Amniotic epithelial cell (primary cell): ENCODE results near the gene LOXL3.

Source experiments
- DNase-seq: peaks from one replicate; pipeline ENCODE4 v3.0.0-alpha.2; 2010; ENCODE audit warnings: low read depth

The LOXL3 gene

DNA sequence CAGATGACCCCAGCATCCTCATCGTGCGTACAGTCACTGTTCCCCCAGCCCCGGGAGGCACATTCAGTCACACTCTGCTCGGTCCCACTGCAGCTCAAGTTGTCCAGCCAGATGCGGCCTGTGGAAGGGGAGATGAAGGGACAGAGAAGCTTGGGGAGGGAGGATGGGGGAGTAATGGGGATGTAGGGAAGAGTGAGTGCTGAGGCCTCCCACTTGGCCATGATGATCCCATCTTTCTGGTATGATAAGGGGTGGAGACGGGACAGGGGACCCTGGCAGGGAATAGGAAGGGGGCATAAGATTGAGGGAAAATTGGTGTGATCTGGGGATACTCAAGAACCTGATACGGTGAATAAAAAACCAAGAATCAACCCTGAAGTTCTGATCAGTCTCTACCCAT lies 3.5 kb downstream of the LOXL3 start:
- DNase-seq = no peak

DNA sequence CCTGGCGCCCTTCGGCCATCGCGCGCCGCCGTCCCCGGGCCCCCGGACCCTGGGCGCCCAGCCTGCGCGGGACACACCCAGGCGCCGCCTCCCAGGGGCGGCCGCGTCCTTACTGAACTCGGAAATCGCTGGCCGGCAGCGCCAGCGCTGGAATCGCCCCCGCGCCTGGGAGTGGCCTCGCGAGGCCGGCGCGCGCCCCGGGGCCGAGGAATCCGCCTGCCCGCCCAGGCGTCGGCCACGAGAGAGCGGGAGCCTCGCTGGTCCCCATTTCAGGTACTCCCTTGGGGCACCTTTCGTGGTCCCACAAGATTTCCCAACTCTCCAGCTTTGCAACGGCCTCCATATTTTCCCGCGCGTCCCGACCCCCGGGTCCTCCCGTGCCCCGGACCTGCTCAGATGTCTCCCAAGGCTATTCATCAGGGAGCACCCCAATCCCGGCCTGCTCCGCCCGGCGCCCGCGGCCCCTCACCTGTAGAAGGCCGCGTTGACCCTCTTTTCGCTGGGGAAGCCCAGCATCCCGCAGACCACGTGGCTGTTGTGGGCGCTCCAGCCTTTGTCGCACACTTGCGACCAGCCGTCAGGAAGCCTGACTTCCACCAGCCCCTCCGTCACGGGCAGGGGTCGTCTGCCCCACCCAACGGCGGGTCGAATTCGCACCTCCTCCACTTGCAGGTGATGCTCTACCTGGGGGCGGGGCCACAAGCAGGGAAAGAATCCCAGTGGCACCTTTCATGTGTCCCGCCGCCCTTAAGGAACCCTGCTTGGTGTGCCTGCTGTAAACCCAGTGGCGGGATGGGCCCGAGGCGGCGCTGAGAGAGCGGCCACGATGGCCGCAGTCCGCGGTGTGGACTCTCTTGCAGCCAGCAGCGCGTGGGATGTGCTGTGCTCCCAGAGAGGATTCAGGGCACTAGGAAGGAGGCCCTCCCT lies 4.6 kb downstream of the LOXL3 start:
- peak; percentile 34 for DNase-seq

DNA sequence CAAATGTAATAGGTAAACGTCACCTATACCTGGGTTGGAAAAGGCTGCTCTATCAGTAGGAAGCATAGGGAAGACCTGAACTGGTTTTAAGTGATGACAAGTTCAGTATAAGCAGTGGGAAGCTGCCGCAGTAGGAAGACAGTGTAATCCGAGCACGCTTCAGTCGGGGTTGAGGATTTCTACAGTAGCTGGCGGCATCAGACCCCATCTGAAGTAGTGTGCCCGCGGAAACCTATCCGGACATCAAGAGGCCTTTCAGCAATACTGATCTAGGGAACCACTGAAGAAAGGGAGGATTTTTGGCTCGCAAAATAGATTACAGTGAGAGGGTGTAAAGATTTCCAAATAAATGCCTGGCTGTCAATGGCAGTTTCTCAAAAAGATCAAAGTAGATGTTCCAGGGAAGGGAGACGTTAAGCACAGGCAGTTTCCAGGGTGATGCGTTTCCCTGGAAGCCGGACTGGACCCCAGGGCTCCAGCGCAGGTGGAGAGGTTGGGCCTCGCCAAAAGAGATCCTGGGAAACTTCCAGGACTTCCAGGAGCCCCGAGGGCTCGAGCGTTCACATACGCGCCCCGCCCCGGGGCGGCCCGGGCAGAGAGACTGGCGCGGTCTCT lies 5.3 kb downstream of the LOXL3 start:
- peak; percentile 15 for DNase-seq

DNA sequence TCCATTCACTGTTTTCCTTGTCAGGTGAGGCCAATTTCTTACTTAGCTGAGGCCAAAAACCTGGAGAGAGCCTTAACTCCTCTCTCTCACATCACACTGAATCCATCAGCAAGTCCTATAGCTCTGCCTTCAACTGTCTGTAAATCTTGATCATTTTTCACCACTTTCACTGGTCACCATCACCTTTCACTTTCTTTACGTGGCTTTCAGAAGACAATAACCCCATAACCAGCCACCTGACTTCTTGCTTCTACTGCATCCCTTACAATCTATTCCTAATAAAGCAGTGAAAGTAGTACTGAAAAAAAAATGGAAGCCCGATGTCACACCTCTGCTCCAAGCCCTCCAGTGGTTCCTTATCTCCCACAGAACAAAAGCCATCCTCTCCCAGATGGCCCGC lies 7.7 kb downstream of the LOXL3 start:
- DNase-seq = no peak

DNA sequence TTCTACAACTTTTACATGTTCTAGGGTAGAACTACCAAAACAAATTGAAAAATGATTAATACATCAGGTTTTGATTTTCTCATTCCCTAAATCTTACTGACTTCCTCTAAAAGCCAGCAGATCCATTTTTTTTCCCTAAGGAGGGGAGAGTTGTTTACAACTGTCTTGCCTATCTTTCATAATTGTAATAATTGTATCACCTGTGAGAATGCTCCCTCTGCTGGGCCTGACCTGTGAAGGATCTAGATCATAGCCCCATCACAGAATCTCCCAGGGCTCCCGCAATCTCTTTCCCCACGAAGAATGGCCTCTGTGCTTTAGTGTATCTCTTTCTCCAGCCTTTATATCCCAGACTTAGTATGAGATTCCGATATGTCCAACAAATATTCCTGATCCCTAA lies 9.1 kb downstream of the LOXL3 start:
- no peak for DNase-seq

DNA sequence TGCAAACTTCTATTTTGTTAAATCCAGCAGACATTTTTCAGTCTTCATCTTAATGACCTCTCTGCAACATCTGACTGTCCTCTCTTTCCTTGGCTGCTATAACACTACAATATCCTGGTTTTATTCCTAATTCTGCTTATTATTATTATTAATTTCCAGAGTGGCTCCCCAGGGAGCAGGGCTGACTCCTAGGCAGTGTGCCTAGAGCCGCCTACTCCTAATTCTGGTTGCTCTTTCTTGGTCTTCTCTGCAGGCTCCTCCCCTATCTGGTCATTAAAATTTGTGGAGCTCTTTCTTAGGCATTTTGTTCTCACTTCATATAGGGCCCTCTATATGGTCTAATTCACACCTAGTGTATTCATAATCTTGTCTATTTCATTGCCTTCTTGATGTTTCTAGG lies 10.8 kb downstream of the LOXL3 start:
- no peak for DNase-seq

DNA sequence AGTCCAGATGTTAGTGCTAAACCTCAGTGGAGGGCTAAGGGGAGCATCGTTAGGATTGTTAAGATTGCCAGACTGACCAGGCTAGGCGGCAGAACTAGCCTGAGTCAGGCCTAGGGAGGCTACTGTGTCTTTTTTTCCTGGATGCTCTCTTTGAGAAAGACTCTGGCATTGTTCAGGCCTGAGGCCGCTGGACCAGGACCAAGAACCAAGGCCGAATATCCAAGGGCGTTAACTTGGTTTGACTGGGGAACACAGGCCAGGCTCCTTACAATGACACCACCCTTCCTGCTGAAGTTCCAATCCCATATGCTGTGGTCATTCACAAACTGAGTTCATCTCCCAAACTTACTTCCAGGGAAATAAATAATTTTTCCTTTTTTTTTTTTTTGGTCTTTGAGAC lies 13.5 kb downstream of the LOXL3 start:
- DNase-seq = no peak

DNA sequence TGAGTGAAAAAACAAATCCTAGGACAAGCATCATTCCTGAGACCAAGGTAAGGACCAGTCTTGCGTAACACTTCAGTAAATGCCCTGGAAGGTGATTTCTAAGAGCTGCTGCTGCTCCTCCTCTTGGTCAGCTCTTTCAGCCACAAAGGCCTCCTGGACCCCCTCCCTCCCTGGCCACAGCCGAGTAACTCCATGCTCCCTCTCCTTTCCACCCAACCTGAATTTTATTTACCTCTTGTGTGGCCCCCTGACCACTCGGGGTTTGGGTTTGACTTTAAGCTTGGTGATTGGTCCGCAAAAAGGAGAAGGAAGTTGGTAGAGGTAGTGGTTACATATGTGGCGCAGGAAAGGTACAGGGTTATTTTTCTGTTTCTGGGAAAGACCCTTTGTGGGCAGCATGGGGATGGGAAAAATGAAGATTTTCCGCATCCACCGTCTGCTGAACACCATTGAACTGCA lies 14.8 kb downstream of the LOXL3 start:
- DNase-seq = no peak

DNA sequence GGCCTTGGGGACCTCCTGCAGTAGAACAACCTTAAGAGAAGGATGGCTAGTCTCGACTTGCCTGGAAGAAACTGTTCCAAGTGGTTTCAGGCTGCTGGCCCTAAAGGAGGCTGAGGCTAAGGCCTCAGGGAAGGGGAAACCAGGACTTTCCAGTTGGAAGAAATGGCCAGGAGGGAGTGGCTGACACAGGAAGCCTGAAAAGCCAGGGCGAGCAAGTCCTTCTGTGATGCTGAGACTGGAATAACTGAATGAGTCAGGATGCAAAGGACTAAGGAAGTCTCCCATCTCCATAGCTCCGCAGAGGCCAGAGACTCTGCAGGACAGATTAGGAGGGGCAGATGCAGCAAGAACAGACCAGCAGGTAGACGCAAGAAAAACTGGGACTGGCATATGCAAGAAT lies 16.6 kb downstream of the LOXL3 start:
- no peak for DNase-seq

DNA sequence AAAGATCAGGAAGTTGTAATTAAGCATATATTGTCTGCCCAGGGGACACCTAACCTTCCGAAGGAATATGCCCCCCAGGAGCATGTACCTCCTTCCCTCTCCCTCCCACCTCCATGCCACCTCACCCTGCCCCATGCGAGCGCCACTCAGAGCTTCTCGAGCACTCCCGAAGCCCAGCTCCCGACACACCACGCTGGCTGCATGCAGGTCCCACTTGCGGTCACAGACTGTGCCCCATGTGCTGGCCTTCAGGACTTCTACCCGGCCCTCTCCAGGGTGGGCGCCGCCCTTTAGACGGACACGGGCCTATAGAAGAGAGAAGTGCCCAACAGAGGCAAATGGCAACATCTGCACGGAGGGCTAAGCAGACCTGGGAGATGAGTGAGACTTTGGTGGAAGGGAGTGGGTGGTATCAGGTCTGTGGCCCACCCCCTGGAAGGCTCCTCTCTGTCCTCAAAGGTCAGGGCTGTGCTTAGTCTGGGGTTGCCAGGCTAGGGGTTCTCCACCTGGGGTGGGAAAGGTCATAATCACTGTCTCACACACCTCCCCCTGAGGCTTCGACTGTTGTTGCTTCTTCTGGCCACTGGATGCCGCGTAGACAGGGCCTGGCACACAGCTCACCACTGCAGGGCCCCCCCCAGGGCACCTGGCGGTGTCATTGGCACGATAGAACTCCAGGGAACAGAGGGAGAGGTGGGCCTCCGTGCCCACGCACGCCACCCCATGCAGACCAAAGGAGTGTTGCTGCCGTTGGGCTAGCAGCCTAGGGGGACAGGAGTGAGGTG lies 17.4 kb downstream of the LOXL3 start:
- no peak for DNase-seq

DNA sequence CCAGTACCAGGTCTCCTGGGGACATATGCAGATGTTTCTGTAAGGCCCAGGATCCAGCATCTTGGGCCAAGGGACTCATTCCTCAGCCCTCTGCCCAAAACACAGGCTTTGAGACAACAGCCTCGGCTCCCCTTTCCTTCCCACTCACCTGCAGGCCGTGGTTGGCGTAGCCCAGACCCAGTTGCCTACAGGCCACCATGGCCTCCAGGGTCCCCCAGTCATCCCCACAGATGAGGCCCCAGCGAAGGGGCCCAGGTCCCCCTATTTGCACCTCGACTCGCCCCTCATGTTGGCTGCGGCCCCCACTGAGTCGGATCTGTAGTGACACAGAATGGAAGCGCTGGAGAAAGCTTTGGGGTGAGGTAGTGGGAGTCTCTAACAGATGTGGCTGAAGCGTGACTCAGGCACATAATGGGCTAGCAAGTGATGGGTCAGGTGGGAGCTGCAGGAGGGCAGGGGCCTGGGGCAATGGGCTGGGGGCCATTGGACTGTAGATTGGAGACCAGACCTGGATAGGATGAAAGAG lies 18.2 kb downstream of the LOXL3 start:
- DNase-seq = no peak

DNA sequence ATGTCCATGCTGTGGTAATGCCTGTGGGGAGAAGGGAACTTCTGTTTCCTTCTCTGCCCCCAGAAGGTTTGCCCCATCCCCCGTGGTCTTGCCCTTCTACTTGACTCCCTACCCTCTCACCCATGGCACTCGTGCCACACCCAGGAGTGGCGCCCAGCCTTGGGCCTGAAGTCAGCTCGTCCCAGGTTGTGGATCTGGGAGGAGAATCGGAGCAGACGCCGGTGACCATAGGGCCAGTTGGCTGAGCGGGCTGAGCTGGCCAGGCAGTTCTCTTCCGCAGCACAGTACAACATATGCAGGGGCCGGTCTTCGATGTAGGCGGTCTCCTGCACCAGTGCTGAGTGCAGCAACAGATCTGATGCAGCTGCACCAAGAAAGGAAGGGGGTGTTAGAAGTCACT lies 19.3 kb downstream of the LOXL3 start:
- no peak for DNase-seq

DNA sequence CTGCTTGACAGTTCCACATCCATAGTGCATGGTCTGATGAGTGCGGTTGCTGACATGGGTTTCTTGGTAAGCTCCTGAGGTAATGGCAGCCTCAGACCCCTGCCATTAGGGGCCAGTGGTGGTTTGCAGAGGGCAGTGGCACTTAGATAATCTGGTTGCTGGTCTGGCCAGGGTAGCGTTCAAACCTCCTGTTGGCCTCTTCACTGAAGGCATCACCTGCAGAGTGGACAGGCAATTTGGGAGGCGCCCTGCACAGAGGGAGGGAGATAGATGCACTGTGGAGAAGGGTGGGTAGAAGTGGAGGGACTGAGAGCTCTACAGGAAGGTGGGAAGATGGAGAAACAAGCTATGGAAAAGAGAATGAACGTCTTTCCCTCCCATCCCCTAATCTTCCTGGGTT lies 20.3 kb downstream of the LOXL3 start:
- no peak for DNase-seq

DNA sequence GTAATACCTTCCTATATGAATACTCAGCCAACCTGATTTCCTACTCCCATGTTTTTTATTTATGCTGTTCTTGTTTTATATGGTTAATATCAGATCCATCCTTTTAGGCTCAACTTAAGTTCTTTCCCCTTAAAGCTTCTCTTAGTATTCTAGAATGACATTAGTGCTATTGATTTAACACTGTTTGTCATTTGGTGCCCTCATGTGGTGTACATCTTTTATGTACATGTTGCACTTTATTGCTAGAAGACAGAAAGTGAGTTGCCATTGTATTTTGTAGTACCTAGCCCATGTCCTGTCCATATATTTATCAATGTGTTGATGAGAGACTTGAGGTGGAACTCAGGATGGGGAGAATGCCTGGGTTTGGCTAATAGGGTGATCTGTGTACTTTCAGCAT lies 21.5 kb downstream of the LOXL3 start:
- peak; percentile 39 for DNase-seq

DNA sequence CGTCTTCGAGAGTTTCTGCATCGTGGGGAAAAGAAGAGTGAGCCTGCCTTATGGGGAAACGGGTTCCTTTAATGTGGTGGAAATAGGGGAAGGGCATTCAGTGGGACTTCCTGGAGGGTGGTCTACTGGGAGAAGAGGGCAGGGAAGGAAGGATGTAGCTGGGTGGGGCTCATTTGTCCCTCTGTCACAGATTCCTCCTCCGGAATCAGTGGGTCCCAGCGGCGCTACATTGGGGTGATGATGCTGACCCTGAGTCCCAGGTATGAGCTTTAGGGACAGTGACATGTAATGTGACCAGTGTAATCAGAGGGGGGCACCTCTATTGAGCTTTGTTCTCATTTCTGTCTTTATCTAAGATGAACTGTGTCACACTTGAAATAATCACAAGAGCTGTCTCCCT lies 22.1 kb downstream of the LOXL3 start:
- no peak for DNase-seq

DNA sequence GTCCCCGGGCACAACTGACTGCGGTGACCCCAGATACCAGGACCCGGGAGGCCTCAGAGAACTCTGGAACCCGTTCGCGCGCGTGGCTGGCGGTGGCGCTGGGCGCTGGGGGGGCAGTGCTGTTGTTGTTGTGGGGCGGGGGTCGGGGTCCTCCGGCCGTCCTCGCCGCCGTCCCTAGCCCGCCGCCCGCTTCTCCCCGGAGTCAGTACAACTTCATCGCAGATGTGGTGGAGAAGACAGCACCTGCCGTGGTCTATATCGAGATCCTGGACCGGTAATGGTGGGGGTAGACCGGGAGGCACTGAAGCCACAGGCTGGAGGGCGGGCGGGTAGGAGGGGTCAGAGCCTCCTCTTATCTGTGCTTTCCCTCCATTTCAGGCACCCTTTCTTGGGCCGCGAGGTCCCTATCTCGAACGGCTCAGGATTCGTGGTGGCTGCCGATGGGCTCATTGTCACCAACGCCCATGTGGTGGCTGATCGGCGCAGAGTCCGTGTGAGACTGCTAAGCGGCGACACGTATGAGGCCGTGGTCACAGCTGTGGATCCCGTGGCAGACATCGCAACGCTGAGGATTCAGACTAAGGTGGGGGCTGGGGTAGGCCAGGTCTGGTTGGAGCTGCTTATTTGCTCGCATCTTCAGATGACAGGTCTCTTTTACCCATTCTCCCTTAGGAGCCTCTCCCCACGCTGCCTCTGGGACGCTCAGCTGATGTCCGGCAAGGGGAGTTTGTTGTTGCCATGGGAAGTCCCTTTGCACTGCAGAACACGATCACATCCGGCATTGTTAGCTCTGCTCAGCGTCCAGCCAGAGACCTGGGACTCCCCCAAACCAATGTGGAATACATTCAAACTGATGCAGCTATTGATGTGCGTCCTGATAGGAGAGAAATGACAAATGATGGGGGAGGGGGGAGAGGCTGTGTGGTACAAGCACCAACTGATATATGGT lies 23.2 kb downstream of the LOXL3 start:
- DNase-seq = peak; percentile 7

DNA sequence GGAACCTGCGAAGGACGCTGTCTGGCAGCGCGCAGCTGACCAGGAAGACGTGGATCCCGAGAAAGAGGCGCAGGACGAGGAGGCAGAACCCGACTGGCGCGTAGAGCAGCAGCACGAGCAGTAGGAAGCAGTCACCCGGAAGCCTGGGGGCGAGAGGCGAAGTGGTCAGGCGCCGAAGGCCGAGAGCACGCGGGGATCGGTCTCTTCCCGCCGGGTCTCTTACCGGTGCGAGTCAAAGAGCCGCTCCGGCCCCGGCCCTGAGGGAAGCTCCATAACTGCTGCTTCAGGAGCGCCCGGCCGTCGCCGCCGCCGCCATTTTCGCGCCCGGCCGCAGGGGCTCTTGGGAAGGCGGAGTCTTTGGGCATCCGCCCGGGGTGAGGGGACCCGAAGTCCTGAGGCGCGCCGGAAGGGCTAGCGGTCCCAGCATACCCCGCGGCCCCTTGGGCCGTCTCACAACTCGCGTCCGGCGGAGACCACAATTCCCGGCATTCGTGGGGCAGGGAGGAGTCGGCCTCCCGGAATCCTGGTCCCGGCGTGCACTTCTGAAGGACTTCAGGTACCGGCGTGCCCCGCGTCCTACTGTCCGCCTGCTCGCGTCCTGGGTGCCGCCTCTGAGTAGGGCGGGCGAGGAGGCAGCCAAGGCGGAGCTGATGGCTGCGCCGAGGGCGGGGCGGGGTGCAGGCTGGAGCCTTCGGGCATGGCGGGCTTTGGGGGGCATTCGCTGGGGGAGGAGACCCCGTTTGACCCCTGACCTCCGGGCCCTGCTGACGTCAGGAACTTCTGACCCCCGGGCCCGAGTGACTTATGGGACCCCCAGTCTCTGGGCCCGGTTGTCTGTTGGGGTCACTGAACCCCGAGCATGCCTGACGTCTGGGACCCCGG lies 24.1 kb downstream of the LOXL3 start, which contains the start of the genes AUP1 and HTRA2:
Gene AUP1, minus strand, starts transcription at position 350 of the 882 bp plus-strand sequence. Its CDS starts 77 bp downstream, at position 273.
Gene HTRA2, plus strand, starts transcription at position 577 of the 882 bp plus-strand sequence. Its CDS starts 74 bp downstream, at position 651.
- peak; percentile 99 for DNase-seq

DNA sequence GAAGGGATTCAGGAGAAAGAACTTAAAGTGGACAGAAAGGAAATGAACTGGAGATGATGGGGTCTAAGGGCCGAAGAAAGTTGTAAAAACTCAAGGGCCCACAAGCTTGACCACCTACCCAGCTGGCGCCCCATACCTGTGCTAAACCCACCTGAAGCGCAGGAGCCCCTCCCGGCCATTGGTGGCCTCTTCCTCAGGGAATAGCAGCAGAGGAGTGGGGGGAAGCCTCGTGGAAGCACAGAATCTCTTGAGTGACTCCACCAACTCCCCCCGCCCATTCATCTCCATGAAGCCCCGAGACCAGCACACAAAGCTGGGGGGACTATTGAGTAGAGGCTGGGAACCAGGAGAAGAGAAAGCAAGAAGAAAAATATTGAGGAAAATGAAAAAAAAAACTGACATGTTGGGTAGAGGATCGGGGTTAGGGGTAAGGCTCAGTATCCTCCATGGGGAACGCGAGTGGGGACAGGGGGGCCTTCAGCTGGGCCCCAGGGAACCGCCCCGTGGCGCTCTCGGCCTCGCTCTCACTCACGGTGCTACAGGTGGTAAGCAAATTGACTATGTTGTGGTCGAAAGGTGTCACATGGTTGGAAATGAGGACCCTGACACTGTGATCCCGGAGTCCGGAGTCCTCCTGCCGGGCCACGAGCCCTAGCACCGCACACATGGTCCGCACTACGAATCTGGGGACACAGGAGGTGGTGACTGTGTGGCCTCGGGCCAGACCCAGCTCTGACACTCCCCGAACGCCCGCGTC lies 25.0 kb downstream of the LOXL3 start:
- DNase-seq = no peak

DNA sequence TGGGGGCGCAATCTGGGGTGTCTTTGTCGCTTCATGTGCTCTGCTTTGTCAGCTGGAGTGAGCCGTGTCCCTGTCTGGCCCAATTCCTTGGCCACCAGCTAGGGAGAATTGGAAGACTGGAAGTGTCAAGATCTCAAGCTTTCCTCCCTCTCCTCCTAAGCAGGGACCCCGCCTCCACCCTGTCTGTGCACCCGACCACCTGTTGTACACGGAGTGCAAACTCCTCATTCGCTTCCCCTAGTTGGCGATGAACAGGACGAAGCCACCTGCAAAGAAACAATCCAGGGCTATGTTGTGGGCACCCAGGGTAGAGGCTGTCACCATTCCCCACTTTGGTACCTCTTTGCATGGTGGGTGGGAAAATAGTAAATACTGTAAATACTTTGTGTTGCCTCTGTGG lies 26.0 kb downstream of the LOXL3 start:
- DNase-seq = no peak
